Right lobe of liver (tissue), 6 donors: ENCODE results near the gene TRABD. TPM values are rescaled to one million over a fixed set of nuclear protein-coding genes. Genes with fewer than 3 reads are reported as not detected.

Source experiments
- ATAC-seq, 4 donors: fragments of 200-7000 bp; cut with Tn5 transposase; one replicate each; pipeline ENCODE4 v1.9.1; 2020; ENCODE audit warnings: mild to moderate bottlenecking in 4 of 4, moderate library complexity in 4 of 4
- DNase-seq, 3 donors: peaks; one replicate each; pipeline ENCODE4 v3.0.0-alpha.2; 2020
- H3K27ac ChIP-seq, 3 donors: fragments of 200-600 bp; one replicate each; pipeline ENCODE4 v1.8.0; 2022
- H3K27me3 ChIP-seq, 2 donors: fragments of 200-600 bp; one replicate each; pipeline ENCODE4 v1.8.0; 2022
- H3K36me3 ChIP-seq, 4 donors: fragments of 200-600 bp; sonication (generic) in 1 of 4; one replicate each; pipeline versions ENCODE4 v1.5.1 to v1.8.0; 2017 to 2022; ENCODE audit warnings: control low read depth in 1 of 4
- H3K4me1 ChIP-seq, 4 donors: fragments of 200-600 bp; sonication (generic) in 1 of 4; one replicate each; pipeline versions ENCODE4 v1.5.1 to v1.8.0; 2017 to 2022; ENCODE audit warnings: control low read depth in 1 of 4
- H3K4me3 ChIP-seq, 3 donors: fragments of 200-600 bp; one replicate each; pipeline ENCODE4 v1.8.0; 2022
- H3K9me3 ChIP-seq, 4 donors: fragments of 200-600 bp; sonication (generic) in 1 of 4; one replicate each; pipeline versions ENCODE4 v1.5.1 to v1.8.0; 2017 to 2022; ENCODE audit warnings: control low read depth in 1 of 4
- POLR2A ChIP-seq: fragments of 450-650 bp; IDR thresholded peaks from one replicate; pipeline ENCODE4 v1.6.1; 2017; ENCODE audit warnings: antibody characterized with exemption, mild to moderate bottlenecking
- WGBS: methylation state at CpG from one replicate; pipeline ENCODE4 v1.1.6; 2018; ENCODE audit warnings: low coverage, low lambda C conversion rate; ENCODE audit not compliant: insufficient coverage; ENCODE audit errors: missing lambda C conversion rate; 5-methylcytosine and 5-hydroxymethylcytosine counted together
- intact Hi-C, 2 donors: fragments of 100-400 bp; cut with DNase I; formaldehyde crosslinking; loops; one replicate each; pipeline versions ENCODE4 v1.11.2 to v1.14.1; 2022
- total RNA-seq, 6 experiments: library from RNA; depleted of rRNA in 2 of 6; stranded (reverse); fragments of >200 nt in 2 of 6; fragmentation: NEBNext Ultra II Directional in 3 of 6; extraction: Animal tissue kit (Norgen Biotek cat#: 25700) in 3 of 6; gene quantifications; one replicate each; pipeline versions ENCODE4 v1.1.0 to v1.2.4, GENCODE V29; 2016 to 2023
- TF ChIP-seq, protein P1 (sequence below), 4 donors: fragments of 200-600 bp in 3 of 4; fragments of 450-650 bp in 1 of 4; IDR thresholded peaks; one replicate each; pipeline versions ENCODE4 v1.5.1 to v1.8.0; 2016 to 2022; ENCODE audit warnings: antibody characterized with exemption in 4 of 4, mild to moderate bottlenecking in 2 of 4
- donor health status: DM: no; HTN: yes; CAD: no.
- donor health status: DM: no; HTN: no; CAD: no.
- donor health status: DM: no; HTN: no; CAD: no.
- donor health status: DM: no; HTN: yes; CAD: no.
- donor health status: DM: no; HTN: yes; CAD: no.

Gene TRABD
- total RNA-seq, 6 experiments from 2014 or later: 18.9 to 30.2 (median 22.8) TPM

- Histone ChIP-seq H3K4me1 (peaks cover 0 to 4% (median 0%) of the 10 kb centered on the region in 4 donors), H3K27ac (no peak overlapping the region), H3K9me3 (no peaks in the 10 kb centered on the region), H3K4me3 (no peak overlapping the region), H3K36me3 (no peaks in the 10 kb centered on the region), H3K27me3 (no peaks in the 10 kb centered on the region)
- no peak for ATAC-seq
- WGBS: 63% methylated on average over 4 of the region's 7 CpGs
- DNase-seq: no peak
- intact Hi-C loops: loop anchor here in 1 of 2 donors (5.0 kb wide), 1 partner anchor 54 kb away; no protein-coding TSS in a partner anchor
- TF ChIP-seq, protein P1, sequence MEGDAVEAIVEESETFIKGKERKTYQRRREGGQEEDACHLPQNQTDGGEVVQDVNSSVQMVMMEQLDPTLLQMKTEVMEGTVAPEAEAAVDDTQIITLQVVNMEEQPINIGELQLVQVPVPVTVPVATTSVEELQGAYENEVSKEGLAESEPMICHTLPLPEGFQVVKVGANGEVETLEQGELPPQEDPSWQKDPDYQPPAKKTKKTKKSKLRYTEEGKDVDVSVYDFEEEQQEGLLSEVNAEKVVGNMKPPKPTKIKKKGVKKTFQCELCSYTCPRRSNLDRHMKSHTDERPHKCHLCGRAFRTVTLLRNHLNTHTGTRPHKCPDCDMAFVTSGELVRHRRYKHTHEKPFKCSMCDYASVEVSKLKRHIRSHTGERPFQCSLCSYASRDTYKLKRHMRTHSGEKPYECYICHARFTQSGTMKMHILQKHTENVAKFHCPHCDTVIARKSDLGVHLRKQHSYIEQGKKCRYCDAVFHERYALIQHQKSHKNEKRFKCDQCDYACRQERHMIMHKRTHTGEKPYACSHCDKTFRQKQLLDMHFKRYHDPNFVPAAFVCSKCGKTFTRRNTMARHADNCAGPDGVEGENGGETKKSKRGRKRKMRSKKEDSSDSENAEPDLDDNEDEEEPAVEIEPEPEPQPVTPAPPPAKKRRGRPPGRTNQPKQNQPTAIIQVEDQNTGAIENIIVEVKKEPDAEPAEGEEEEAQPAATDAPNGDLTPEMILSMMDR (IDR thresholded peaks at IDR 0.05): no peak
- no peak for TF ChIP-seq POLR2A
Observed at GRCh38 chr22:50153756-50154140, 32.0 kb upstream of the TRABD start.

DNA sequence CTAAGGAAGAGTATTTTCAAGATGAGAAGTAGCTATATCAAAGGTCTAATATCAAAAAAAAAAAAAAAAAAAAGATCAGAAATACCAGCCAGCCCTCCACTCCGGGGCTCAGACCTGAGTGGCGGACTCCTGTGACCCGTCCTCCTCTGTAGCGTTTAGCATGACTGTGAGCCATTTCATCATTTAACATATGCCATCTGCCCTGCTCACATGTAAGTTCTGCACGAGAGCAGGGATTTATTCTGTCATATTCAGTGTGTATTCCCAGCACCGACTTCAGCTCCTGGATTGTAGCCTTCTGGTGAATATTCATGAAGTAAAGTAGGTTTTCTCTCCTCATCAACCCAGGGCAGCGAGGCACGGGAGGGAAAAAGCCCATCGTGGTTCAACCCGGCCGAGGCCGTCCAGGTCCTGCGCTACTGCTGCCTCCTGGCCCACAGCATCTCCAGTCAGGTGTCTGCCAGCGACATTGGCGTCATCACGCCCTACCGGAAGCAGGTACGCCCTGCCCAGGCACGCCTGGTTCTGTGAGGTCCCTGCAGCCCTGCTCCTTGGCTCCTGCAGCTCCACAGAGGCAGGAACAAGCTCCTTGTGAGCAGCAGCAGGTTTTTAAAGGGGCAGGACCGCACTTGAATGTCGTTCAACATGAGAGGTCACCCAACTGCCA lies 27.9 kb upstream of the TRABD start:
- Histone ChIP-seq H3K27ac (no peak overlapping the region), H3K36me3 (no peaks in the 10 kb centered on the region), H3K4me3 (no peak overlapping the region), H3K4me1 (no peaks in the 10 kb centered on the region), H3K27me3 (no peaks in the 10 kb centered on the region), H3K9me3 (no peaks in the 10 kb centered on the region)
- ATAC-seq (no peak), DNase-seq (no peak)
- 78% methylated on average over 8 of the region's 21 CpGs for WGBS
- intact Hi-C loops: no loop called here
- no peak for TF ChIP-seq POLR2A
- TF ChIP-seq, protein P1 (IDR thresholded peaks at IDR 0.05): no peak

GRCh38 chr22:50160947-50161346 lies 24.8 kb upstream of the TRABD start:
- Histone ChIP-seq H3K4me3 (no peak overlapping the region), H3K27ac (no peak overlapping the region), H3K9me3 (no peaks in the 10 kb centered on the region), H3K4me1 (no peaks in the 10 kb centered on the region), H3K27me3 (no peaks in the 10 kb centered on the region), H3K36me3 (no peaks in the 10 kb centered on the region)
- ATAC-seq (no peak), DNase-seq (no peak)
- intact Hi-C loops: no loop called here
- WGBS: 88% methylated on average over 2 of the region's 7 CpGs
- TF ChIP-seq, protein P1 (IDR thresholded peaks at IDR 0.05): no peak
- TF ChIP-seq POLR2A: no peak

DNA sequence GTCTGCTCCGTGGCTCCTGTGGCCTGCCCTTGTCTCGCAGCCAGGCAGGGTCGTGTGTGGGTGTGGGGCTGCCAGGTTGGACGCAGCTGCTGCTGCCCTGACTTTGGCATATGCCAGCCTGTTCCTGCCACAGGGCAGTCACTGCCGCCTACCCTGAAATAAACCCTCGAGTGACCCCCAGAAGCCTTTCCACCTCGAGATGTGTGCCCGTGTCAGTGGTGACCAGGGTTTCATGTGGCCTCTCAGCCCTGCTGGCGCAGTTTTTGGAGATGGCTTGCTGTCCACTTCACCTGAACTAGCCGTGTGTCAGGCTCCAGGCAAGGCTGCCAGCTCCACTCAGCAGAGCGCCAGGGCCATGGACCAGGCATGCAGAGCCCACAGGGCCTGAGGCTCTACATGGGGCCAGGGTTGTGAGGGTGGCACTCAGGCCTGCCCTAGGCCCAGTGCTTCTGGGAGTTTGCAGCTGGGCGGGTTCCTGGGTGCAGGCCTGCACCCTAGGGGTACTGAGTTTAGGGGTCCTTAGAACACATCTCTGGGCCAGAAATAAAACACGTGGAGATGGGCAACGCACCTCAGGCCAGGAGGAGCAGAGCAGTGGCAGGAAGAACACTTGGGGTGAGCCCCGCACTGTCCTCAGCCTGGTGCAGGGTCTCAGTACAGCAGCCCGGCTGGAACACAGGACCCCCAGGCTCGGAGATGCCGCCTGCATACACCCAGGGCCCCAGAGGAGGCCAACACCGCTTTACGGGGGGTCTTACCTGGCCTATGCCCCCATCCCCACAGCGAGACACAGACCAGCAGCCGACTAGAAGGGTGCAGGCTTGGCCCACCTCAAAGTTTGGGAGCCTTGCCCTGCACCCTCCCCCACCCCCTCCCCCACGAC lies 24.0 kb upstream of the TRABD start:
- no peak overlapping the region for H3K4me3 ChIP-seq
- no peaks in the 10 kb centered on the region for H3K4me1 ChIP-seq
- no peak for TF ChIP-seq POLR2A
- TF ChIP-seq, protein P1 (IDR thresholded peaks at IDR 0.05): no peak
- peak in 1 of 4 donors; percentile 37 for ATAC-seq
- H3K36me3 ChIP-seq: no peaks in the 10 kb centered on the region
- H3K9me3 ChIP-seq: no peaks in the 10 kb centered on the region
- intact Hi-C loops: no loop called here
- DNase-seq: no peak
- no peaks in the 10 kb centered on the region for H3K27me3 ChIP-seq
- 67% methylated on average over 3 of the region's 23 CpGs for WGBS
- H3K27ac ChIP-seq: no peak overlapping the region
